K562 (cell line): ENCODE measurements around the gene CRAT. TPM values are rescaled to one million over a fixed set of nuclear protein-coding genes. Genes with fewer than 3 reads are reported as not detected.

ENCODE experiments used
- PHF21A ChIP-seq: fragments of 450-650 bp; IDR thresholded peaks from 2 replicates; pipeline ENCODE4 v1.6.1; 2017; ENCODE audit warnings: low read depth, borderline replicate concordance
- ZNF384 ChIP-seq: IDR thresholded peaks from 2 replicates; pipeline ENCODE4 v1.6.1; 2012; ENCODE audit warnings: low read depth, low read length, improper control_type of control experiment
- polyA plus RNA-seq, 8 experiments: library from polyadenylated mRNA; depleted of rRNA in 4 of 8; stranded (reverse) in 5 of 8; unstranded in 3 of 8; fragments of >200 nt; fragmentation: Nextera tagmentation in 2 of 8; fragmentation: Illumina TruSeq in 1 of 8; extraction: Ambion mirVana in 2 of 8; extraction: Trizol in 1 of 8; gene quantifications; 2 replicates each; pipeline versions ENCODE4 v1.2.1 to v1.2.3, GENCODE V29; 2011 to 2014; ENCODE audit warnings: inconsistent platforms in 1 of 8, missing spikeins in 1 of 8
- total RNA-seq, 7 experiments: library from RNA; depleted of rRNA in 6 of 7; stranded (reverse); fragments of >200 nt in 6 of 7; fragmentation: Illumina TruSeq in 2 of 7; extraction: Trizol in 2 of 7; gene quantifications; 2 replicates each; pipeline versions ENCODE4 v1.2.1 to v1.2.3, GENCODE V29; 2011 to 2021; ENCODE audit warnings: low replicate concordance in 1 of 7
- TF ChIP-seq, protein P1 (sequence below): sonication (generic); formaldehyde crosslinking; IDR thresholded peaks from 2 replicates; pipeline ENCODE4 v1.8.0; 2023; ENCODE audit warnings: missing genetic modification reagents, mild to moderate bottlenecking, borderline replicate concordance
- TF ChIP-seq, protein P2 (sequence below): conservative IDR thresholded peaks from 2 replicates; pipeline ENCODE4 v1.6.1; 2011; ENCODE audit warnings: low read depth, mild to moderate bottlenecking, low read length; ENCODE audit not compliant: control insufficient read depth

Gene CRAT
- total and polyA plus RNA-seq, 9 of the 15 experiments (the other 6 are each of a cell fraction or from before 2014, with no cell fraction given), result 0.20 to 13.8 (median 5.4) TPM

DNA sequence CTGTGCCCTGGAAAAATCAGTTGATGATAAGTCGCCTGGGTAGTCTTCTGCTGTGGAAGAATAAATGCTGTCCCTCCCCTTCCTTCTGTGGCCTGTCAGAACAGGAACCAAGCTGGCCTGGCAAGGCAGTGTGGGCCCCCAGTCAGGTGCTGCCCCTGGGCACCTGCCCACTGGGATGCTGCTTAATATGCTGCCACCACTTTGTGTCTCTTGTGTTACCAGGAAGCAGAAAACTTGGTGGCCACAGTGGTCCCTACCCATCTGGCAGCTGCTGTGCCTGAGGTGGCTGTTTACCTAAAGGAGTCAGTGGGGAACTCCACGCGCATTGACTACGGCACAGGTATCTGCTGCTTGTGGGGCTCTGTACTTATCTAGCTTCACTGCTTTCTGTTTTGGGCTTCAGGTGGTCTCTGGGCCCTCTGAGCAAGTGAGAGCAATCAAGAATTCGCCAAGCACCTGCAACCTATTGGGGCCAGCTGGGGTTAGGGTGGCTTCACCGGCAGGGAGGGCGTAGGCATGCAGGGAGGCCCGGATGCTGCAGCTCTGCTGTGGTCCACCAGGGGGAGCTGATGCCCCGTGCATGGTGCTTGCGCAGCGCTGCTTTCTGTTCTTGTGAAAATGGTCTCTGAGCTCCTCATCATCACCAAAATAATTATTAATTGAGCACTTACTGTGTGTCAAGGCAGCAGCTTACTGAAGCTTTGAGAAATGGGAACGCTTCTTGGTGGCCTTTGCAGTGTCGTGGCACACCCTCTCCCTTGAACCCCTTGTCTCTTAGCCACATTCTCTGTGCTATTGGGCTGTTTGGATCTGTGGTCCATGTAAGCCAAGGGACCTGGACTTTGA lies 20.9 kb upstream of the CRAT start (continued):
- TF ChIP-seq, protein P1, sequence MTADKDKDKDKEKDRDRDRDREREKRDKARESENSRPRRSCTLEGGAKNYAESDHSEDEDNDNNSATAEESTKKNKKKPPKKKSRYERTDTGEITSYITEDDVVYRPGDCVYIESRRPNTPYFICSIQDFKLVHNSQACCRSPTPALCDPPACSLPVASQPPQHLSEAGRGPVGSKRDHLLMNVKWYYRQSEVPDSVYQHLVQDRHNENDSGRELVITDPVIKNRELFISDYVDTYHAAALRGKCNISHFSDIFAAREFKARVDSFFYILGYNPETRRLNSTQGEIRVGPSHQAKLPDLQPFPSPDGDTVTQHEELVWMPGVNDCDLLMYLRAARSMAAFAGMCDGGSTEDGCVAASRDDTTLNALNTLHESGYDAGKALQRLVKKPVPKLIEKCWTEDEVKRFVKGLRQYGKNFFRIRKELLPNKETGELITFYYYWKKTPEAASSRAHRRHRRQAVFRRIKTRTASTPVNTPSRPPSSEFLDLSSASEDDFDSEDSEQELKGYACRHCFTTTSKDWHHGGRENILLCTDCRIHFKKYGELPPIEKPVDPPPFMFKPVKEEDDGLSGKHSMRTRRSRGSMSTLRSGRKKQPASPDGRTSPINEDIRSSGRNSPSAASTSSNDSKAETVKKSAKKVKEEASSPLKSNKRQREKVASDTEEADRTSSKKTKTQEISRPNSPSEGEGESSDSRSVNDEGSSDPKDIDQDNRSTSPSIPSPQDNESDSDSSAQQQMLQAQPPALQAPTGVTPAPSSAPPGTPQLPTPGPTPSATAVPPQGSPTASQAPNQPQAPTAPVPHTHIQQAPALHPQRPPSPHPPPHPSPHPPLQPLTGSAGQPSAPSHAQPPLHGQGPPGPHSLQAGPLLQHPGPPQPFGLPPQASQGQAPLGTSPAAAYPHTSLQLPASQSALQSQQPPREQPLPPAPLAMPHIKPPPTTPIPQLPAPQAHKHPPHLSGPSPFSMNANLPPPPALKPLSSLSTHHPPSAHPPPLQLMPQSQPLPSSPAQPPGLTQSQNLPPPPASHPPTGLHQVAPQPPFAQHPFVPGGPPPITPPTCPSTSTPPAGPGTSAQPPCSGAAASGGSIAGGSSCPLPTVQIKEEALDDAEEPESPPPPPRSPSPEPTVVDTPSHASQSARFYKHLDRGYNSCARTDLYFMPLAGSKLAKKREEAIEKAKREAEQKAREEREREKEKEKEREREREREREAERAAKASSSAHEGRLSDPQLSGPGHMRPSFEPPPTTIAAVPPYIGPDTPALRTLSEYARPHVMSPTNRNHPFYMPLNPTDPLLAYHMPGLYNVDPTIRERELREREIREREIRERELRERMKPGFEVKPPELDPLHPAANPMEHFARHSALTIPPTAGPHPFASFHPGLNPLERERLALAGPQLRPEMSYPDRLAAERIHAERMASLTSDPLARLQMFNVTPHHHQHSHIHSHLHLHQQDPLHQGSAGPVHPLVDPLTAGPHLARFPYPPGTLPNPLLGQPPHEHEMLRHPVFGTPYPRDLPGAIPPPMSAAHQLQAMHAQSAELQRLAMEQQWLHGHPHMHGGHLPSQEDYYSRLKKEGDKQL, result no peak
- TF ChIP-seq PHF21A (no peak), ZNF384 (peak; percentile 4; the same call in 1 of the 2 replicates)
- TF ChIP-seq, protein P2, sequence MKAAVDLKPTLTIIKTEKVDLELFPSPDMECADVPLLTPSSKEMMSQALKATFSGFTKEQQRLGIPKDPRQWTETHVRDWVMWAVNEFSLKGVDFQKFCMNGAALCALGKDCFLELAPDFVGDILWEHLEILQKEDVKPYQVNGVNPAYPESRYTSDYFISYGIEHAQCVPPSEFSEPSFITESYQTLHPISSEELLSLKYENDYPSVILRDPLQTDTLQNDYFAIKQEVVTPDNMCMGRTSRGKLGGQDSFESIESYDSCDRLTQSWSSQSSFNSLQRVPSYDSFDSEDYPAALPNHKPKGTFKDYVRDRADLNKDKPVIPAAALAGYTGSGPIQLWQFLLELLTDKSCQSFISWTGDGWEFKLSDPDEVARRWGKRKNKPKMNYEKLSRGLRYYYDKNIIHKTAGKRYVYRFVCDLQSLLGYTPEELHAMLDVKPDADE, result 0 out of 2 replicates have a peak, but pooled peaks have one; percentile 50
